H1 (cell line): ENCODE data around the gene ADGRL3. TPM values are rescaled to one million over a fixed set of nuclear protein-coding genes. Genes with fewer than 3 reads are reported as not detected.

Source experiments
- CTCF ChIA-PET: fragments of 300-600 bp; sonication (Branson Sonifier 250); formaldehyde crosslinking; loops from one replicate; lab custom pipeline; 2021; ENCODE audit not compliant: partially characterized antibody; lab: Charles Lee
- POLR2A ChIA-PET: fragments of 300-600 bp; sonication (Branson Sonifier 250); formaldehyde crosslinking; loops from one replicate; lab custom pipeline; 2021; ENCODE audit warnings: inconsistent platforms; ENCODE audit not compliant: partially characterized antibody; lab: Charles Lee
- DNase-seq, 2 experiments: peaks; one replicate each; pipeline versions ENCODE4 v3.0.0 to v3.0.0-alpha.2; 2010 to 2022; ENCODE audit warnings: low spot score in 2 of 2, low read depth in 1 of 2, mixed read lengths in 1 of 2
- FAIRE-seq: peaks from 2 replicates; lab custom pipeline; 2011; peaks lifted over from hg19 to GRCh38; lab: Jason Lieb, UNC
- H2AFZ ChIP-seq: 2 replicates; pipeline ENCODE4 v1.8.1; 2012; ENCODE audit warnings: low read length, inconsistent platforms
- H2AK5ac ChIP-seq: 2 replicates; pipeline ENCODE4 v1.6.1; 2013; ENCODE audit warnings: low read depth, low read length
- H2BK120ac ChIP-seq: replicated peaks from 2 replicates; pipeline ENCODE3; 2013; ENCODE audit warnings: low read depth, low read length, inconsistent platforms
- H2BK12ac ChIP-seq: 2 replicates; pipeline ENCODE4 v1.6.1; 2013; ENCODE audit warnings: low read depth, low read length
- H2BK15ac ChIP-seq: 2 replicates; pipeline ENCODE4 v1.6.1; 2013; ENCODE audit warnings: low read length
- H2BK20ac ChIP-seq: 2 replicates; pipeline ENCODE4 v1.6.1; 2013; ENCODE audit warnings: low read length
- H2BK5ac ChIP-seq: 2 replicates; pipeline ENCODE4 v1.6.1; 2013; ENCODE audit warnings: low read depth, low read length
- H3K14ac ChIP-seq: 2 replicates; pipeline ENCODE4 v1.6.1; 2013; ENCODE audit warnings: inconsistent platforms; ENCODE audit not compliant: insufficient read length
- H3K18ac ChIP-seq: 2 replicates; pipeline ENCODE4 v1.6.1; 2013; ENCODE audit warnings: low read length; ENCODE audit errors: extremely low read depth
- H3K23ac ChIP-seq: 2 replicates; pipeline ENCODE4 v1.6.1; 2013; ENCODE audit warnings: inconsistent platforms; ENCODE audit not compliant: insufficient read length
- H3K23me2 ChIP-seq: 2 replicates; pipeline ENCODE4 v1.6.1; 2013; ENCODE audit warnings: low read depth, low read length
- H3K27ac ChIP-seq: 2 replicates; pipeline ENCODE4 v1.6.1; 2011; ENCODE audit warnings: low read depth, low read length, inconsistent platforms
- H3K27me3 ChIP-seq, 4 experiments: replicated peaks in 1 of 4; 1 replicate in 1 of 4; 2 replicates in 3 of 4; pipeline versions ENCODE4 v1.6.1 to v1.8.1; 2011 to 2013; ENCODE audit warnings: low read length in 3 of 4, mild to moderate bottlenecking in 3 of 4, inconsistent platforms in 2 of 4, mixed read lengths in 2 of 4, moderate library complexity in 1 of 4; ENCODE audit not compliant: control insufficient read depth in 3 of 4, insufficient read depth in 3 of 4; ENCODE audit errors: extremely low read depth in 1 of 4
- H3K36me3 ChIP-seq, 4 experiments: 2 replicates each; pipeline versions ENCODE4 v1.6.1 to v1.8.1; 2011 to 2013; ENCODE audit warnings: mild to moderate bottlenecking in 4 of 4, low read length in 3 of 4, moderate library complexity in 2 of 4, control low read depth in 1 of 4, inconsistent platforms in 1 of 4; ENCODE audit not compliant: insufficient read depth in 4 of 4, control insufficient read depth in 2 of 4
- H3K4ac ChIP-seq: replicated peaks from 2 replicates; pipeline ENCODE3; 2013; ENCODE audit warnings: low read length, low read depth, mixed read lengths, inconsistent platforms; ENCODE audit not compliant: insufficient read length
- H3K4me1 ChIP-seq, 4 experiments: replicated peaks in 1 of 4; 1 replicate in 1 of 4; 2 replicates in 3 of 4; pipeline versions ENCODE4 v1.6.1 to v1.8.1; 2011 to 2013; ENCODE audit warnings: low read length in 3 of 4, inconsistent platforms in 2 of 4, mixed read lengths in 1 of 4; ENCODE audit not compliant: insufficient read depth in 4 of 4, control insufficient read depth in 3 of 4
- H3K4me2 ChIP-seq, 2 experiments: 2 replicates each; pipeline versions ENCODE4 v1.6.1 to v1.8.1; 2011 to 2013; ENCODE audit warnings: low read depth in 2 of 2, low read length in 2 of 2, control low read depth in 1 of 2, inconsistent platforms in 1 of 2, mild to moderate bottlenecking in 1 of 2; ENCODE audit not compliant: insufficient read depth in 1 of 2
- H3K4me3 ChIP-seq, 4 experiments: fragments of 200-600, 300-600 bp in 1 of 4; sonication (generic), shearing (Covaris generic), sonication (Bioruptor Twin) in 1 of 4; 2 replicates each; pipeline versions ENCODE4 v1.5.1 to v1.8.1; 2011 to 2016; ENCODE audit warnings: low read length in 4 of 4, low read depth in 3 of 4, control low read depth in 2 of 4, inconsistent platforms in 2 of 4, mild to moderate bottlenecking in 2 of 4, mixed read lengths in 1 of 4, moderate library complexity in 1 of 4; ENCODE audit not compliant: insufficient read depth in 2 of 4; ENCODE audit errors: extremely low read depth in 1 of 4
- H3K56ac ChIP-seq: replicated peaks from 2 replicates; pipeline ENCODE3; 2013; ENCODE audit warnings: low read depth, mild to moderate bottlenecking, mixed read lengths, low read length, inconsistent platforms; ENCODE audit not compliant: insufficient read length
- H3K79me1 ChIP-seq: 2 replicates; pipeline ENCODE4 v1.6.1; 2013; ENCODE audit warnings: low read depth, low read length, control low read depth
- H3K79me2 ChIP-seq, 2 experiments: 2 replicates each; pipeline versions ENCODE4 v1.6.1 to v1.8.1; 2012 to 2013; ENCODE audit warnings: low read length in 2 of 2, mild to moderate bottlenecking in 2 of 2, inconsistent platforms in 1 of 2; ENCODE audit not compliant: insufficient read depth in 2 of 2, control insufficient read depth in 1 of 2
- H3K9ac ChIP-seq, 4 experiments: replicated peaks in 1 of 4; 1 replicate in 1 of 4; 2 replicates in 3 of 4; pipeline versions ENCODE4 v1.6.1 to v1.8.1; 2011 to 2013; ENCODE audit warnings: low read depth in 3 of 4, low read length in 3 of 4, control low read depth in 2 of 4, mild to moderate bottlenecking in 2 of 4, moderate library complexity in 2 of 4, inconsistent platforms in 1 of 4; ENCODE audit errors: extremely low read depth in 1 of 4
- H3K9me3 ChIP-seq, 2 experiments: 2 replicates each; pipeline versions ENCODE4 v1.6.1 to v1.8.1; 2012 to 2013; ENCODE audit warnings: mild to moderate bottlenecking in 2 of 2, moderate library complexity in 2 of 2, control low read depth in 1 of 2, inconsistent platforms in 1 of 2, low read depth in 1 of 2, low read length in 1 of 2, mixed read lengths in 1 of 2; ENCODE audit not compliant: insufficient read depth in 2 of 2
- H4K20me1 ChIP-seq, 2 experiments: replicated peaks in 1 of 2; 2 replicates each; pipeline versions ENCODE3 to v1.8.1; 2011 to 2013; ENCODE audit warnings: inconsistent platforms in 2 of 2, low read length in 2 of 2, mild to moderate bottlenecking in 1 of 2; ENCODE audit not compliant: insufficient read depth in 2 of 2, control insufficient read depth in 1 of 2
- H4K5ac ChIP-seq: 2 replicates; pipeline ENCODE4 v1.6.1; 2013; ENCODE audit warnings: low read length, low read depth, mixed read lengths, inconsistent platforms; ENCODE audit not compliant: insufficient read length
- H4K8ac ChIP-seq: 2 replicates; pipeline ENCODE4 v1.8.0; 2013; ENCODE audit warnings: mild to moderate bottlenecking, moderate library complexity, low read length, inconsistent platforms; ENCODE audit not compliant: insufficient read depth; ENCODE audit errors: extremely low read depth
- H4K91ac ChIP-seq: replicated peaks from 2 replicates; pipeline ENCODE3; 2013; ENCODE audit warnings: low read length, mixed read lengths, inconsistent platforms; ENCODE audit not compliant: insufficient read length
- CHD1 ChIP-seq: IDR thresholded peaks from 2 replicates; pipeline ENCODE4 v1.6.1; 2012; ENCODE audit warnings: low read depth, low read length, improper control_type of control experiment
- KDM1A ChIP-seq: fragments of 200-600, 300-600 bp; sonication (generic); IDR thresholded peaks from 2 replicates; pipeline ENCODE4 v1.7.1; 2016; ENCODE audit warnings: mild to moderate bottlenecking, low read length, borderline replicate concordance
- NANOG ChIP-seq: IDR thresholded peaks from 2 replicates; pipeline ENCODE4 v1.6.1; 2011; ENCODE audit warnings: low read length, low read depth, mild to moderate bottlenecking, inconsistent platforms; ENCODE audit not compliant: insufficient read depth, poor library complexity, severe bottlenecking
- POLR2A ChIP-seq, 2 experiments: IDR thresholded peaks; 1 replicate in 1 of 2; 2 replicates in 1 of 2; pipeline ENCODE4 v1.6.1; 2011; ENCODE audit warnings: low read depth in 2 of 2, low read length in 2 of 2, mild to moderate bottlenecking in 2 of 2; ENCODE audit errors: control extremely low read depth in 1 of 2
- SP1 ChIP-seq: IDR thresholded peaks from 2 replicates; pipeline ENCODE4 v1.6.1; 2011; ENCODE audit warnings: low read depth, low read length
- SRF ChIP-seq: IDR thresholded peaks from 2 replicates; pipeline ENCODE4 v1.6.1; 2011; ENCODE audit warnings: mild to moderate bottlenecking, low read depth, low read length, moderate library complexity
- TBP ChIP-seq: IDR thresholded peaks from 2 replicates; pipeline ENCODE4 v1.6.1; 2011; ENCODE audit warnings: low read depth, low read length, improper control_type of control experiment
- WGBS, 2 experiments: shearing (Covaris generic) in 1 of 2; methylation state at CpG; one replicate each; pipeline versions ENCODE4 v1.1.6 to v1.1.7; 2013 to 2015; ENCODE audit warnings: low lambda C conversion rate in 2 of 2, mixed read lengths in 2 of 2, inconsistent platforms in 1 of 2, low coverage in 1 of 2, missing lambda C conversion rate in 1 of 2; ENCODE audit not compliant: insufficient replicate concordance in 2 of 2, insufficient coverage in 1 of 2, insufficient read length in 1 of 2; ENCODE audit errors: extremely low coverage in 1 of 2, missing lambda C conversion rate in 1 of 2; 5-methylcytosine and 5-hydroxymethylcytosine counted together
- polyA plus RNA-seq, 7 experiments: library from polyadenylated mRNA; depleted of rRNA in 3 of 7; stranded (reverse) in 5 of 7; unstranded in 2 of 7; fragments of >200 nt in 5 of 7; fragments of 200-250 nt in 2 of 7; gene quantifications; 1 replicate in 5 of 7; 2 replicates in 1 of 7; 4 replicates in 1 of 7; pipeline versions ENCODE4 v1.2.1 to v1.2.3, GENCODE V29; 2011 to 2013; ENCODE audit warnings: missing spikeins in 2 of 7, mixed read lengths in 2 of 7
- total RNA-seq: library from RNA; stranded (reverse); fragmentation: NEBNext Ultra II Directional; extraction: Animal tissue kit (Norgen Biotek cat#: 25700); gene quantifications from 2 replicates; pipeline ENCODE4 v1.2.1, GENCODE V29; 2021

The ADGRL3 gene
- total and polyA plus RNA-seq, 2 of the 8 experiments (the other 6 are each of a cell fraction or from before 2014, with no cell fraction given) = 6.6 to 13.0 TPM

DNA sequence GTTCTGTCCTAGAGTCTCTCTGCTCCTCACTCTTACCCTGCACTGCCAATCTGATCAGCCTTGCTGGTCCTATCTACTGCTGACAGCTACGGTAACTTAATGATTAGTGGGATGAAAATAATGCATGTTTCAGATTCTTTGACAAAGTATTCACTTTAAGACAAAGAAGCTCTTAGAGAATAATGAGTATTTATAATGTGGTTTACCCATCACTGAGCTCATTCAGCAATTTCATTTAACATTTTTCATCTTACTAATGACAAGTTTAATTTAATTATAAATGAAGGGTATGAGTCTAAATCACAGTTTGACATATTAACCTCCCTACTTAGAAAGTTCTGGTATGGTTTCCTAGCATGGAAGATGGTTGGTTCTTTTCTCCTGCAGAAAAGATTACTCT is 428.2 kb downstream of the ADGRL3 start:
- no peak overlapping the region for H3K27ac ChIP-seq
- WGBS, 2 experiments = 93% methylated on average over 1 of the region's 1 CpG; no CpG with 5 or more reads in 1 of the 2 experiments
- H2BK120ac ChIP-seq = no peak overlapping the region
- TF ChIP-seq POLR2A (IDR thresholded peaks at IDR 0.05; ENCODE audit: control extremely low read depth in 1 of 2, low read depth in 2 of 2, low read length in 2 of 2) = no peak
- TF ChIP-seq TBP = no peak
- no peak for TF ChIP-seq NANOG
- no peak for TF ChIP-seq KDM1A
- TF ChIP-seq SRF = no peak
- TF ChIP-seq SP1 = no peak
- no peak for TF ChIP-seq CHD1
- TF ChIP-seq, all 59 proteins: peak for 0
- H3K27me3 ChIP-seq = peaks cover 0 to 1% (median 0%) of the 10 kb centered on the region in 4 experiments; a peak in 1 of 7 replicates
- no peaks in the 10 kb centered on the region for H3K79me1 ChIP-seq
- H2AK5ac ChIP-seq = no peak overlapping the region
- no peaks in the 10 kb centered on the region for H3K79me2 ChIP-seq
- no peak overlapping the region for H2BK20ac ChIP-seq
- no peak overlapping the region for H3K4ac ChIP-seq
- no peak overlapping the region for H4K5ac ChIP-seq
- H3K4me1 ChIP-seq = no peaks in the 10 kb centered on the region
- no peak overlapping the region for H2AFZ ChIP-seq
- H2BK12ac ChIP-seq = no peak overlapping the region
- CTCF ChIA-PET = interaction anchor here (1.1 to 1.4 kb wide), 2 partner anchors 9 to 17 kb away, joined by 3 to 4 read pairs; no protein-coding TSS in a partner anchor
- no peaks in the 10 kb centered on the region for H3K36me3 ChIP-seq
- no peak overlapping the region for H3K4me2 ChIP-seq
- POLR2A ChIA-PET = no interaction called here
- H4K20me1 ChIP-seq = no peaks in the 10 kb centered on the region
- no peak overlapping the region for H3K9ac ChIP-seq
- H2BK15ac ChIP-seq = no peak overlapping the region
- H3K23me2 ChIP-seq = no peaks in the 10 kb centered on the region
- no peak overlapping the region for H3K56ac ChIP-seq
- no peaks in the 10 kb centered on the region for H3K9me3 ChIP-seq
- no peak overlapping the region for H3K23ac ChIP-seq
- FAIRE-seq (no peak), DNase-seq (no peak)
- no peak overlapping the region for H4K91ac ChIP-seq
- H4K8ac ChIP-seq = no peak overlapping the region
- no peak overlapping the region for H3K4me3 ChIP-seq
- H2BK5ac ChIP-seq = no peak overlapping the region
- H3K14ac ChIP-seq = no peak overlapping the region
- no peak overlapping the region for H3K18ac ChIP-seq
